HG02610 (cell line): ENCODE measurements around the gene PPHLN1.
A peak's percentile ranks its signal among the peaks of the same experiment; 100 is the strongest.

Experiments used
- ATAC-seq: cut with Tn5 transposase; IDR thresholded peaks from one replicate; pipeline ENCODE4 v1.9.1; 2021; ENCODE audit warnings: mild to moderate bottlenecking, moderate library complexity; ENCODE audit not compliant: unreplicated experiment

PPHLN1 gene

GRCh38 chr12:42428850-42429249 lies 102.9 kb downstream of the PPHLN1 start:
- ATAC-seq: no peak

GRCh38 chr12:42432517-42433140 lies 106.7 kb downstream of the PPHLN1 start:
- ATAC-seq: no peak

GRCh38 chr12:42440608-42441007 lies 114.6 kb downstream of the PPHLN1 start:
- ATAC-seq: no peak

- ATAC-seq: no peak
Observed at GRCh38 chr12:42442311-42442759, 116.4 kb downstream of the PPHLN1 start.

GRCh38 chr12:42442888-42443287 lies 116.9 kb downstream of the PPHLN1 start:
- ATAC-seq: no peak

- ATAC-seq: no peak
Observed at GRCh38 chr12:42444192-42444943, 118.4 kb downstream of the PPHLN1 start.

GRCh38 chr12:42445891-42446290 lies 119.9 kb downstream of the PPHLN1 start:
- no peak for ATAC-seq

GRCh38 chr12:42446761-42447160 lies 120.8 kb downstream of the PPHLN1 start:
- no peak for ATAC-seq

GRCh38 chr12:42447371-42447786 lies 121.4 kb downstream of the PPHLN1 start:
- no peak for ATAC-seq

GRCh38 chr12:42448841-42449240 lies 122.9 kb downstream of the PPHLN1 start:
- ATAC-seq: no peak

- no peak for ATAC-seq
Observed at GRCh38 chr12:42450248-42450647, 124.3 kb downstream of the PPHLN1 start.

- ATAC-seq: no peak
Observed at GRCh38 chr12:42458575-42458974, 132.6 kb downstream of the PPHLN1 start.

GRCh38 chr12:42459336-42459847 lies 133.4 kb downstream of the PPHLN1 start:
- ATAC-seq: no peak

- ATAC-seq: no peak
Observed at GRCh38 chr12:42462486-42462885, 136.5 kb downstream of the PPHLN1 start.

GRCh38 chr12:42463671-42464070 lies 137.7 kb downstream of the PPHLN1 start:
- no peak for ATAC-seq

GRCh38 chr12:42468341-42468821 lies 142.4 kb downstream of the PPHLN1 start:
- no peak for ATAC-seq

GRCh38 chr12:42468921-42469320 lies 143.0 kb downstream of the PPHLN1 start:
- peak; percentile 7 for ATAC-seq

- peak; percentile 97 for ATAC-seq
Observed at GRCh38 chr12:42469355-42470175, 143.6 kb downstream of the PPHLN1 start.

- ATAC-seq: no peak
Observed at GRCh38 chr12:42472376-42472775, 146.4 kb downstream of the PPHLN1 start.

GRCh38 chr12:42473130-42473529 lies 147.2 kb downstream of the PPHLN1 start:
- no peak for ATAC-seq

GRCh38 chr12:42473561-42473960 lies 147.6 kb downstream of the PPHLN1 start:
- ATAC-seq: no peak
